ENCODE results near the gene LSR.

GRCh38 chr19:35288331-35288730 is 39.5 kb downstream of the LSR start:
- TF ChIP-seq EP300 (IDR thresholded peaks at IDR 0.05; ENCODE audit: borderline replicate concordance): no peak
- no peak for TF ChIP-seq CEBPB (IDR thresholded peaks at IDR 0.05)
- TF ChIP-seq REST (IDR thresholded peaks at IDR 0.05; ENCODE audit: low read depth): no peak
- TF ChIP-seq TEAD4 (IDR thresholded peaks at IDR 0.05): no peak
- no peak for TF ChIP-seq MAX (IDR thresholded peaks at IDR 0.05)
- TF ChIP-seq RAD21 (IDR thresholded peaks at IDR 0.05; ENCODE audit: low read depth): no peak
- no peak for TF ChIP-seq TAF1 (IDR thresholded peaks at IDR 0.05; ENCODE audit: low read depth)
